Karpas-422 (cell line): Measurements from ENCODE around the gene MDC1. TPM values are rescaled to one million over a fixed set of nuclear protein-coding genes. Genes with fewer than 3 reads are reported as not detected.

Experiments used
- DNase-seq: peaks from one replicate; pipeline ENCODE4 v3.0.0-alpha.2; 2015
- H2AFZ ChIP-seq: fragments of 200-600 bp; sonication (generic); 2 replicates; pipeline ENCODE4 v1.6.1; 2014; ENCODE audit warnings: antibody characterized with exemption, low read length, mixed read lengths
- H3K27ac ChIP-seq: fragments of 200-600 bp; sonication (generic); 2 replicates; pipeline ENCODE4 v1.5.1; 2014; ENCODE audit warnings: mild to moderate bottlenecking, low read length, moderate library complexity
- H3K27me3 ChIP-seq: fragments of 200-600 bp; sonication (generic); 2 replicates; pipeline ENCODE4 v1.6.1; 2014; ENCODE audit warnings: low read length, mixed read lengths
- H3K36me3 ChIP-seq: fragments of 200-600 bp; sonication (generic); 2 replicates; pipeline ENCODE4 v1.6.1; 2014; ENCODE audit warnings: low read length, mixed read lengths; ENCODE audit not compliant: insufficient read depth
- H3K4me1 ChIP-seq: fragments of 200-600 bp; sonication (generic); 2 replicates; pipeline ENCODE4 v1.6.1; 2014; ENCODE audit warnings: mild to moderate bottlenecking, low read length, mixed read lengths
- H3K4me2 ChIP-seq: fragments of 200-600 bp; sonication (generic); 2 replicates; pipeline ENCODE4 v1.6.1; 2014; ENCODE audit warnings: low read length, low read depth, mild to moderate bottlenecking; ENCODE audit not compliant: poor library complexity, severe bottlenecking
- H3K4me3 ChIP-seq: fragments of 200-600 bp; sonication (generic); 2 replicates; pipeline ENCODE4 v1.5.1; 2014; ENCODE audit warnings: mild to moderate bottlenecking, antibody characterized with exemption, low read length, mixed read lengths
- H3K79me2 ChIP-seq: fragments of 200-600 bp; sonication (generic); 2 replicates; pipeline ENCODE4 v1.6.1; 2014; ENCODE audit warnings: mild to moderate bottlenecking, low read length, mixed read lengths
- H3K9ac ChIP-seq: fragments of 200-600 bp; sonication (generic); 2 replicates; pipeline ENCODE4 v1.6.0; 2014; ENCODE audit warnings: low read length
- H3K9me2 ChIP-seq: fragments of 200-600 bp; sonication (generic), shearing (Covaris generic); replicated peaks from 2 replicates; pipeline ENCODE4 v1.6.0; 2014; ENCODE audit warnings: mild to moderate bottlenecking, low read length, moderate library complexity; ENCODE audit not compliant: insufficient read depth
- H3K9me3 ChIP-seq: fragments of 300-700, 200-600 bp; sonication (generic); 2 replicates; pipeline ENCODE4 v1.6.1; 2014; ENCODE audit warnings: low read length, mixed read lengths
- H4K20me1 ChIP-seq: fragments of 200-600 bp; sonication (generic); 2 replicates; pipeline ENCODE4 v1.6.1; 2014; ENCODE audit warnings: mild to moderate bottlenecking, antibody characterized with exemption, low read length, low read depth; ENCODE audit not compliant: insufficient read depth
- total RNA-seq: library from RNA; depleted of rRNA; stranded (reverse); fragments of >200 nt; shearing (Covaris generic); gene quantifications from 2 replicates; pipeline ENCODE4 v1.2.3, GENCODE V29; 2014; ENCODE audit warnings: low replicate concordance

Gene MDC1
- total RNA-seq, 1 experiment from 2014 or later, result 11.0 TPM

- H3K79me2 ChIP-seq, result peaks cover 30% of the 10 kb centered on the region
- H3K4me3 ChIP-seq, result peak overlapping the region; percentile 80
- H3K27ac ChIP-seq, result peak overlapping the region; percentile 98
- H3K4me1 ChIP-seq, result peaks cover 50% of the 10 kb centered on the region
- H3K9me3 ChIP-seq, result no peaks in the 10 kb centered on the region
- 0 out of 2 replicates have a peak, but pooled peaks cover 1% of the 10 kb centered on the region for H4K20me1 ChIP-seq
- peak; percentile 81 for DNase-seq
- no peaks in the 10 kb centered on the region for H3K9me2 ChIP-seq
- H3K36me3 ChIP-seq, result no peaks in the 10 kb centered on the region; the same call in 1 of the 2 replicates
- H3K27me3 ChIP-seq, result no peaks in the 10 kb centered on the region
- peak overlapping the region; percentile 97 for H3K4me2 ChIP-seq
- no peak overlapping the region for H2AFZ ChIP-seq
- H3K9ac ChIP-seq, result peak overlapping the region; percentile 96
These were observed 27.8 kb downstream of the MDC1 start for GRCh38 chr6:30689022-30689865.

- peak; percentile 92 for DNase-seq
- Histone ChIP-seq H3K79me2 (peaks cover 37% of the 10 kb centered on the region), H3K9ac (peak overlapping the region; percentile 96)
These were observed 28.5 kb downstream of the MDC1 start for GRCh38 chr6:30688569-30688968.

GRCh38 chr6:30687659-30688431 lies 29.2 kb downstream of the MDC1 start:
- H3K79me2 ChIP-seq, result peaks cover 44% of the 10 kb centered on the region
- peak; percentile 77 for DNase-seq

More at GRCh38 chr6:30688569-30688968, 28.5 kb downstream of the MDC1 start:
- Histone ChIP-seq H3K4me3 (peak overlapping the region; percentile 80), H3K4me1 (peaks cover 50% of the 10 kb centered on the region), H3K9me3 (no peaks in the 10 kb centered on the region), H2AFZ (no peak overlapping the region), H3K36me3 (no peaks in the 10 kb centered on the region; the same call in 1 of the 2 replicates), H3K4me2 (peak overlapping the region; percentile 97), H4K20me1 (peaks cover 8% of the 10 kb centered on the region; the same call in 1 of the 2 replicates), H3K9me2 (no peaks in the 10 kb centered on the region), H3K27me3 (no peaks in the 10 kb centered on the region), H3K27ac (peak overlapping the region; percentile 98)

GRCh38 chr6:30686908-30687658 lies 30.0 kb downstream of the MDC1 start:
- peak; percentile 99 for DNase-seq
- no peak overlapping the region; the same call in 1 of the 2 replicates for H2AFZ ChIP-seq
- H3K9me3 ChIP-seq, result no peaks in the 10 kb centered on the region
- H3K4me2 ChIP-seq, result peak overlapping the region; percentile 97
- H3K9ac ChIP-seq, result peak overlapping the region; percentile 96
- H3K4me3 ChIP-seq, result peak overlapping the region; percentile 80
- peak overlapping the region; percentile 98 for H3K27ac ChIP-seq
- peaks cover 52% of the 10 kb centered on the region for H3K79me2 ChIP-seq
- peaks cover 63% of the 10 kb centered on the region for H3K4me1 ChIP-seq
- H3K27me3 ChIP-seq, result no peaks in the 10 kb centered on the region
- H3K9me2 ChIP-seq, result no peaks in the 10 kb centered on the region
- H3K36me3 ChIP-seq, result peaks cover 3% of the 10 kb centered on the region
- H4K20me1 ChIP-seq, result peaks cover 8% of the 10 kb centered on the region; the same call in 1 of the 2 replicates

More at GRCh38 chr6:30687659-30688431, 29.2 kb downstream of the MDC1 start:
- peak overlapping the region; percentile 96 for H3K9ac ChIP-seq
- H2AFZ ChIP-seq, result no peak overlapping the region
- H3K27ac ChIP-seq, result peak overlapping the region; percentile 98
- peaks cover 8% of the 10 kb centered on the region; the same call in 1 of the 2 replicates for H4K20me1 ChIP-seq
- H3K27me3 ChIP-seq, result no peaks in the 10 kb centered on the region
- H3K36me3 ChIP-seq, result no peaks in the 10 kb centered on the region; the same call in 1 of the 2 replicates
- no peaks in the 10 kb centered on the region for H3K9me2 ChIP-seq
- no peaks in the 10 kb centered on the region for H3K9me3 ChIP-seq
- peaks cover 56% of the 10 kb centered on the region for H3K4me1 ChIP-seq
- peak overlapping the region; percentile 97 for H3K4me2 ChIP-seq
- peak overlapping the region; percentile 80 for H3K4me3 ChIP-seq

- no peak within 1 kb of the TSS; the same call in 1 of the 2 replicates for H2AFZ ChIP-seq
- peaks cover 8% of the 10 kb centered on the region; the same call in 1 of the 2 replicates for H4K20me1 ChIP-seq
- H3K36me3 ChIP-seq, result peaks cover 9% of the 10 kb centered on the region
- H3K27ac ChIP-seq, result peak within 1 kb of the TSS; percentile 98
- H3K9ac ChIP-seq, result peak within 1 kb of the TSS; percentile 96
- peak; percentile 92 for DNase-seq
- H3K9me2 ChIP-seq, result no peaks in the 10 kb centered on the region
- no peaks in the 10 kb centered on the region for H3K9me3 ChIP-seq
- peaks cover 68% of the 10 kb centered on the region for H3K4me1 ChIP-seq
- peaks cover 60% of the 10 kb centered on the region for H3K79me2 ChIP-seq
- no peaks in the 10 kb centered on the region for H3K27me3 ChIP-seq
- H3K4me2 ChIP-seq, result peak within 1 kb of the TSS; percentile 97
- peak within 1 kb of the TSS; percentile 80 for H3K4me3 ChIP-seq
These were observed 30.8 kb downstream of the MDC1 start, which contains the start of gene PPP1R18 for GRCh38 chr6:30686009-30686907. TSS of gene PPP1R18 (minus strand) at chr6:30686645. CDS start at chr6:30686018, 627 bp downstream.

- Histone ChIP-seq H3K79me2 (peaks cover 68% of the 10 kb centered on the region), H3K4me1 (peaks cover 72% of the 10 kb centered on the region), H3K4me2 (peak overlapping the region; percentile 97), H3K27me3 (no peaks in the 10 kb centered on the region), H3K9ac (peak overlapping the region; percentile 96), H3K27ac (peak overlapping the region; percentile 98), H3K9me2 (no peaks in the 10 kb centered on the region), H3K9me3 (no peaks in the 10 kb centered on the region), H2AFZ (no peak overlapping the region), H4K20me1 (peaks cover 8% of the 10 kb centered on the region; the same call in 1 of the 2 replicates), H3K4me3 (peak overlapping the region; percentile 80), H3K36me3 (peaks cover 9% of the 10 kb centered on the region)
- peak; percentile 58 for DNase-seq
These were observed 31.7 kb downstream of the MDC1 start for GRCh38 chr6:30685157-30686008.
